Panc1 (cell line): Measurements from ENCODE around the gene RHBDL3. TPM values are rescaled to one million over a fixed set of nuclear protein-coding genes. Genes with fewer than 3 reads are reported as not detected.
A peak's percentile ranks its signal among the peaks of the same experiment; 100 is the strongest.

Source experiments
- ATAC-seq: fragments of 200-7000 bp; cut with Tn5 transposase; 2 replicates; pipeline ENCODE4 v1.9.1; 2020; ENCODE audit warnings: mild to moderate bottlenecking, moderate library complexity
- BruUV-seq: library from RNA; stranded (reverse); fragments of 400-500 nt; replicated peaks from 2 replicates; lab custom pipeline; 2021; lab: Mats Ljungman, UMichigan
- CTCF ChIA-PET: fragments of 300-600 bp; sonication (Branson Sonifier 250); formaldehyde crosslinking; loops from one replicate; lab custom pipeline; 2022; ENCODE audit warnings: antibody characterized with exemption; lab: Charles Lee
- POLR2A ChIA-PET: fragments of 300-600 bp; sonication (Branson Sonifier 250); formaldehyde crosslinking; loops from one replicate; lab custom pipeline; 2022; ENCODE audit warnings: antibody characterized with exemption; lab: Charles Lee
- DNase-seq: peaks from one replicate; pipeline ENCODE4 v3.0.0-alpha.2; 2010; ENCODE audit warnings: low read depth, low spot score
- H3K27ac ChIP-seq: 2 replicates; pipeline ENCODE4 v1.5.1; 2011; ENCODE audit warnings: mild to moderate bottlenecking, low read length, inconsistent platforms
- H3K27me3 ChIP-seq: fragments of 200-500 bp; sonication (Bioruptor generic); 2 replicates; pipeline ENCODE4 v1.6.0; 2014; ENCODE audit warnings: low read length, inconsistent platforms; ENCODE audit not compliant: control insufficient read depth, insufficient read depth
- H3K36me3 ChIP-seq: fragments of 200-500 bp; sonication (Bioruptor generic); 2 replicates; pipeline ENCODE4 v1.5.1; 2014; ENCODE audit warnings: inconsistent platforms, mild to moderate bottlenecking, low read length, moderate library complexity; ENCODE audit not compliant: control insufficient read depth, insufficient read depth
- H3K4me1 ChIP-seq: 2 replicates; pipeline ENCODE4 v1.5.1; 2011; ENCODE audit warnings: inconsistent platforms, mild to moderate bottlenecking, low read length, moderate library complexity; ENCODE audit not compliant: control insufficient read depth, insufficient read depth
- H3K4me3 ChIP-seq, 2 experiments: 2 replicates each; pipeline ENCODE4 v1.5.1; 2011 to 2012; ENCODE audit warnings: low read depth in 2 of 2, low read length in 2 of 2, mild to moderate bottlenecking in 2 of 2, inconsistent platforms in 1 of 2, moderate library complexity in 1 of 2
- H3K9me3 ChIP-seq: fragments of 200-500 bp; sonication (Bioruptor generic); 2 replicates; pipeline ENCODE4 v1.5.1; 2014; ENCODE audit warnings: low read depth, mild to moderate bottlenecking, inconsistent platforms, low read length, moderate library complexity; ENCODE audit not compliant: control insufficient read depth, insufficient read depth
- POLR2AphosphoS5 ChIP-seq: IDR thresholded peaks from 2 replicates; pipeline ENCODE4 v1.6.1; 2012; ENCODE audit warnings: mild to moderate bottlenecking, low read depth, low read length, moderate library complexity
- SIN3A ChIP-seq: IDR thresholded peaks from 2 replicates; pipeline ENCODE4 v1.6.1; 2012; ENCODE audit warnings: low read depth, mild to moderate bottlenecking, low read length, moderate library complexity, borderline replicate concordance; ENCODE audit not compliant: insufficient read depth
- TCF7L2 ChIP-seq: IDR thresholded peaks from 2 replicates; pipeline ENCODE4 v1.6.1; 2011; ENCODE audit warnings: mild to moderate bottlenecking, low read depth, low read length, inconsistent platforms
- in situ Hi-C: cut with HindIII; loops from 2 replicates; pipeline ENCODE4 v1.10.0; 2016; ENCODE audit warnings: low sequenced_read_pairs, low pct_unique_long_range_greater_than_20kb
- intact Hi-C: fragments of 100-400 bp; cut with micrococcal nuclease; formaldehyde crosslinking; loops from one replicate; pipeline ENCODE4 v1.10.0; 2022; ENCODE audit not compliant: unreplicated experiment
- total RNA-seq: library from RNA; stranded (reverse); gene quantifications from one replicate; pipeline ENCODE4 v1.2.1, GENCODE V29; 2021; ENCODE audit not compliant: unreplicated experiment
- TF ChIP-seq, protein P1 (sequence below), 2 experiments: IDR thresholded peaks; 2 replicates each; pipeline ENCODE4 v1.6.1; 2011 to 2012; ENCODE audit warnings: low read depth in 2 of 2, control low read depth in 1 of 2, low read length in 1 of 2, mild to moderate bottlenecking in 1 of 2, moderate library complexity in 1 of 2; ENCODE audit not compliant: insufficient read depth in 1 of 2
- TF ChIP-seq, protein P2 (sequence below): fragments of 450-650 bp; IDR thresholded peaks from 2 replicates; pipeline ENCODE4 v1.5.1; 2017; ENCODE audit warnings: mild to moderate bottlenecking

Gene RHBDL3
- total RNA-seq, 1 experiment from 2014 or later, result 3.2 TPM

DNA sequence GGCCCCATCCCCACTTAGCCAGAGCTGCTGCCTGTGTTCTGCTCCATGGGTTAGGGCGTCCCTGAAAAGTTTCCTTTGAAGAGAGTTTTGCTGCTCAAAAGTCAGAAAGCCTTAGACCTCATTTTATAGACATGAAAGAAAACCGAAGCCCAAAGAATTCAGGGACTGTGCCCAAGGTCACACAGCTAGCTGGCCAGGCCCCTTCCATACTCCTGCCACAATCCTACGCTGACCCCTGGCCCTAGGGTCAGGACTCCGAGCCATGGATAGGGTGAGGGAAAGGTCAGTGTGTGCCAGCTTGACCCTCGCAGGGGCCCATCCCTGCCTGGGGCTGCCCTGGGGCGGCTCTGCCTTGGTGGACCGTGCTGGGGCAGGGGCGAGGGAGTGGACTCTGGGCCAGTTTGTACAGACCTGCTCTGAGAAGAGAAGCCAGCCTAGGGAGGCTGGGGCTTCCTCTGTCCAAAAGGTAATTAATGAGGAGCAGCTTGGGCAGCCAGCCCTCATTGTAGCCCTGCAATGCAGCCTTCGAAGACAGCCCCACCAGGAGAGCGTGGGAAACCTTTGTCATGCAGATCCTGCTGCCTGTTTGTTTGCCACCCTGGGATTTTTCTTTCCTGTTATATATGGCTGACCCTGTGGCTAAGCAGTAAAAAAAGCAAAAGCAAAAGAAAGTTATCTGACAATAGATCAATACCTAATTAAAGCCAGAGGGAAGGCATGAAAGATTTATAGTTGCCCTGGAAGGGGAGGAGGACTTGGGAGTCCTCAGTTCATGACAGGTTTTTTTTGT, 37.4 kb downstream of the RHBDL3 start:
- ATAC-seq, result no peak
- POLR2A ChIA-PET, result no interaction called here
- intact Hi-C loops, result no loop called here
- in situ Hi-C loops, result no loop called here
- Histone ChIP-seq H3K36me3 (no peaks in the 10 kb centered on the region), H3K9me3 (no peaks in the 10 kb centered on the region), H3K27ac (no peak overlapping the region), H3K4me3 (no peak overlapping the region), H3K27me3 (no peaks in the 10 kb centered on the region), H3K4me1 (peaks cover 17% of the 10 kb centered on the region)
- CTCF ChIA-PET, result interaction anchor here (0.5 kb wide), 1 partner anchor 16 kb away, joined by 4 read pairs; no protein-coding TSS in a partner anchor
- BruUV-seq, result no TSS peak
- TF ChIP-seq TCF7L2 (no peak), POLR2AphosphoS5 (no peak), SIN3A (no peak)
- TF ChIP-seq, protein P1, sequence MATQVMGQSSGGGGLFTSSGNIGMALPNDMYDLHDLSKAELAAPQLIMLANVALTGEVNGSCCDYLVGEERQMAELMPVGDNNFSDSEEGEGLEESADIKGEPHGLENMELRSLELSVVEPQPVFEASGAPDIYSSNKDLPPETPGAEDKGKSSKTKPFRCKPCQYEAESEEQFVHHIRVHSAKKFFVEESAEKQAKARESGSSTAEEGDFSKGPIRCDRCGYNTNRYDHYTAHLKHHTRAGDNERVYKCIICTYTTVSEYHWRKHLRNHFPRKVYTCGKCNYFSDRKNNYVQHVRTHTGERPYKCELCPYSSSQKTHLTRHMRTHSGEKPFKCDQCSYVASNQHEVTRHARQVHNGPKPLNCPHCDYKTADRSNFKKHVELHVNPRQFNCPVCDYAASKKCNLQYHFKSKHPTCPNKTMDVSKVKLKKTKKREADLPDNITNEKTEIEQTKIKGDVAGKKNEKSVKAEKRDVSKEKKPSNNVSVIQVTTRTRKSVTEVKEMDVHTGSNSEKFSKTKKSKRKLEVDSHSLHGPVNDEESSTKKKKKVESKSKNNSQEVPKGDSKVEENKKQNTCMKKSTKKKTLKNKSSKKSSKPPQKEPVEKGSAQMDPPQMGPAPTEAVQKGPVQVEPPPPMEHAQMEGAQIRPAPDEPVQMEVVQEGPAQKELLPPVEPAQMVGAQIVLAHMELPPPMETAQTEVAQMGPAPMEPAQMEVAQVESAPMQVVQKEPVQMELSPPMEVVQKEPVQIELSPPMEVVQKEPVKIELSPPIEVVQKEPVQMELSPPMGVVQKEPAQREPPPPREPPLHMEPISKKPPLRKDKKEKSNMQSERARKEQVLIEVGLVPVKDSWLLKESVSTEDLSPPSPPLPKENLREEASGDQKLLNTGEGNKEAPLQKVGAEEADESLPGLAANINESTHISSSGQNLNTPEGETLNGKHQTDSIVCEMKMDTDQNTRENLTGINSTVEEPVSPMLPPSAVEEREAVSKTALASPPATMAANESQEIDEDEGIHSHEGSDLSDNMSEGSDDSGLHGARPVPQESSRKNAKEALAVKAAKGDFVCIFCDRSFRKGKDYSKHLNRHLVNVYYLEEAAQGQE (IDR thresholded peaks at IDR 0.05; ENCODE audit: insufficient read depth in 1 of 2, low read depth in 2 of 2, low read length in 1 of 2), result no peak
- TF ChIP-seq, protein P2, sequence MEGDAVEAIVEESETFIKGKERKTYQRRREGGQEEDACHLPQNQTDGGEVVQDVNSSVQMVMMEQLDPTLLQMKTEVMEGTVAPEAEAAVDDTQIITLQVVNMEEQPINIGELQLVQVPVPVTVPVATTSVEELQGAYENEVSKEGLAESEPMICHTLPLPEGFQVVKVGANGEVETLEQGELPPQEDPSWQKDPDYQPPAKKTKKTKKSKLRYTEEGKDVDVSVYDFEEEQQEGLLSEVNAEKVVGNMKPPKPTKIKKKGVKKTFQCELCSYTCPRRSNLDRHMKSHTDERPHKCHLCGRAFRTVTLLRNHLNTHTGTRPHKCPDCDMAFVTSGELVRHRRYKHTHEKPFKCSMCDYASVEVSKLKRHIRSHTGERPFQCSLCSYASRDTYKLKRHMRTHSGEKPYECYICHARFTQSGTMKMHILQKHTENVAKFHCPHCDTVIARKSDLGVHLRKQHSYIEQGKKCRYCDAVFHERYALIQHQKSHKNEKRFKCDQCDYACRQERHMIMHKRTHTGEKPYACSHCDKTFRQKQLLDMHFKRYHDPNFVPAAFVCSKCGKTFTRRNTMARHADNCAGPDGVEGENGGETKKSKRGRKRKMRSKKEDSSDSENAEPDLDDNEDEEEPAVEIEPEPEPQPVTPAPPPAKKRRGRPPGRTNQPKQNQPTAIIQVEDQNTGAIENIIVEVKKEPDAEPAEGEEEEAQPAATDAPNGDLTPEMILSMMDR, result no peak
- no peak for DNase-seq

- intact Hi-C loops, result no loop called here
- H3K36me3 ChIP-seq, result no peaks in the 10 kb centered on the region
- ATAC-seq (0 out of 2 replicates have a peak, but pooled peaks have one; percentile 11), DNase-seq (no peak)
- ChIA-PET POLR2A (no interaction called here), CTCF (no interaction called here)
- H3K4me1 ChIP-seq, result peaks cover 11% of the 10 kb centered on the region
- no TSS peak for BruUV-seq
- in situ Hi-C loops, result no loop called here
- H3K27ac ChIP-seq, result peak overlapping the region; percentile 45; the same call in 1 of the 2 replicates
- no peak overlapping the region for H3K4me3 ChIP-seq
- TF ChIP-seq SIN3A, result no peak
- TF ChIP-seq, protein P1 (IDR thresholded peaks at IDR 0.05; ENCODE audit: insufficient read depth in 1 of 2, low read depth in 2 of 2, low read length in 1 of 2), result no peak
- TF ChIP-seq, protein P2, result no peak
- no peak for TF ChIP-seq TCF7L2
- no peaks in the 10 kb centered on the region for H3K9me3 ChIP-seq
- no peaks in the 10 kb centered on the region for H3K27me3 ChIP-seq
These were observed 38.2 kb downstream of the RHBDL3 start for GRCh38 chr17:32303781-32304288.
